Measurements from ENCODE around the gene ATP4A. TPM values are rescaled to one million over a fixed set of nuclear protein-coding genes. Genes with fewer than 3 reads are reported as not detected.

ATP4A gene
- polyA plus RNA-seq, 3 donors from 2014 or later: not detected

- Mint-ChIP-seq H3K27ac (no peak overlapping the region), H3K36me3 (peaks cover 0 to 4% (median 0%) of the 10 kb centered on the region in 3 donors), H3K4me1 (peaks cover 12% of the 10 kb centered on the region in 2 donors), H3K27me3 (ENCODE audit: low read depth in 3 of 3) (peaks cover 3 to 11% (median 5%) of the 10 kb centered on the region in 3 donors), H3K4me3 (no peak overlapping the region), H3K9me3 (no peaks in the 10 kb centered on the region)
- no peak for DNase-seq
These were observed 12.2 kb downstream of the ATP4A start for GRCh38 chr19:35551091-35551810.

- H3K9me3 Mint-ChIP-seq: no peaks in the 10 kb centered on the region
- no peak overlapping the region for H3K4me3 Mint-ChIP-seq
- no peak overlapping the region for H3K27ac Mint-ChIP-seq
- H3K4me1 Mint-ChIP-seq: peaks cover 15 to 18% of the 10 kb centered on the region in 2 donors
- peaks cover 7 to 9% (median 8%) of the 10 kb centered on the region in 3 donors for H3K27me3 Mint-ChIP-seq (ENCODE audit: low read depth in 3 of 3)
- peaks cover 0 to 4% (median 0%) of the 10 kb centered on the region in 3 donors for H3K36me3 Mint-ChIP-seq
- DNase-seq: no peak
These were observed 13.5 kb downstream of the ATP4A start for GRCh38 chr19:35549879-35550523.

GRCh38 chr19:35549174-35549788, 14.2 kb downstream of the ATP4A start:
- H3K4me3 Mint-ChIP-seq: no peak overlapping the region
- peaks cover 0 to 4% (median 0%) of the 10 kb centered on the region in 3 donors for H3K36me3 Mint-ChIP-seq
- H3K4me1 Mint-ChIP-seq: peaks cover 22 to 25% of the 10 kb centered on the region in 2 donors
- peak overlapping the region in 4 of 6 donors; percentile 53 to 79 (median 72) for H3K27ac Mint-ChIP-seq
- H3K27me3 Mint-ChIP-seq (ENCODE audit: low read depth in 3 of 3): peaks cover 7 to 9% (median 8%) of the 10 kb centered on the region in 3 donors
- peak; percentile 60 to 65 (median 61) for DNase-seq
- H3K9me3 Mint-ChIP-seq: no peaks in the 10 kb centered on the region

- Mint-ChIP-seq H3K36me3 (peaks cover 0 to 4% (median 0%) of the 10 kb centered on the region in 3 donors), H3K4me3 (peak overlapping the region; percentile 89 to 91 (median 90)), H3K27me3 (ENCODE audit: low read depth in 3 of 3) (peaks cover 4 to 10% (median 9%) of the 10 kb centered on the region in 3 donors), H3K9me3 (no peaks in the 10 kb centered on the region), H3K4me1 (peaks cover 24 to 28% of the 10 kb centered on the region in 2 donors), H3K27ac (peak overlapping the region; percentile 73 to 97 (median 90))
- no peak for DNase-seq
These were observed 16.9 kb downstream of the ATP4A start for GRCh38 chr19:35546532-35546931.

- H3K4me1 Mint-ChIP-seq: peaks cover 24 to 28% of the 10 kb centered on the region in 2 donors
- H3K27ac Mint-ChIP-seq: peak overlapping the region; percentile 79 to 97 (median 90)
- DNase-seq: peak; percentile 85 to 86 (median 85)
- H3K9me3 Mint-ChIP-seq: no peaks in the 10 kb centered on the region
- H3K36me3 Mint-ChIP-seq: peaks cover 0 to 4% (median 0%) of the 10 kb centered on the region in 3 donors
- peaks cover 4 to 10% (median 10%) of the 10 kb centered on the region in 3 donors for H3K27me3 Mint-ChIP-seq (ENCODE audit: low read depth in 3 of 3)
- H3K4me3 Mint-ChIP-seq: peak overlapping the region; percentile 89 to 91 (median 90)
These were observed 17.5 kb downstream of the ATP4A start for GRCh38 chr19:35545855-35546381.

- Mint-ChIP-seq H3K27ac (peak within 1 kb of the TSS; percentile 86 to 97 (median 94)), H3K4me3 (peak within 1 kb of the TSS; percentile 89 to 91 (median 90)), H3K9me3 (no peaks in the 10 kb centered on the region), H3K4me1 (peaks cover 24 to 28% of the 10 kb centered on the region in 2 donors), H3K36me3 (peaks cover 0 to 9% (median 0%) of the 10 kb centered on the region in 3 donors), H3K27me3 (ENCODE audit: low read depth in 3 of 3) (peaks cover 4 to 10% (median 10%) of the 10 kb centered on the region in 3 donors)
- peak; percentile 81 to 83 (median 83) for DNase-seq
These were observed 18.2 kb downstream of the ATP4A start, which contains the start of gene TMEM147 for GRCh38 chr19:35545001-35545854. Gene TMEM147, plus strand, starts transcription at chr19:35545626. Its CDS starts 114 bp downstream, at chr19:35545740.

GRCh38 chr19:35544110-35544802, 19.2 kb downstream of the ATP4A start:
- Mint-ChIP-seq H3K36me3 (peaks cover 0 to 8% (median 0%) of the 10 kb centered on the region in 3 donors), H3K9me3 (no peaks in the 10 kb centered on the region), H3K27me3 (ENCODE audit: low read depth in 3 of 3) (peaks cover 4 to 10% (median 10%) of the 10 kb centered on the region in 3 donors), H3K4me3 (peak overlapping the region; percentile 87 to 91 (median 89)), H3K4me1 (peaks cover 29 to 30% of the 10 kb centered on the region in 2 donors), H3K27ac (peak overlapping the region; percentile 86 to 95 (median 94))
- no peak for DNase-seq

- DNase-seq: no peak
- Mint-ChIP-seq H3K27ac (no peak overlapping the region), H3K36me3 (peaks cover 0 to 5% (median 0%) of the 10 kb centered on the region in 3 donors), H3K4me1 (peaks cover 31 to 33% of the 10 kb centered on the region in 2 donors), H3K9me3 (no peaks in the 10 kb centered on the region), H3K27me3 (ENCODE audit: low read depth in 3 of 3) (peaks cover 4 to 10% (median 10%) of the 10 kb centered on the region in 3 donors), H3K4me3 (peak overlapping the region in 1 of 5 donors; percentile 89)
These were observed 20.0 kb downstream of the ATP4A start for GRCh38 chr19:35543280-35544109.

- peaks cover 0 to 5% (median 0%) of the 10 kb centered on the region in 3 donors for H3K36me3 Mint-ChIP-seq
- peaks cover 7 to 9% (median 8%) of the 10 kb centered on the region in 3 donors for H3K27me3 Mint-ChIP-seq (ENCODE audit: low read depth in 3 of 3)
- no peak overlapping the region for H3K4me3 Mint-ChIP-seq
- no peaks in the 10 kb centered on the region for H3K9me3 Mint-ChIP-seq
- no peak for DNase-seq
- H3K27ac Mint-ChIP-seq: no peak overlapping the region
- peaks cover 29 to 33% of the 10 kb centered on the region in 2 donors for H3K4me1 Mint-ChIP-seq
These were observed 21.2 kb downstream of the ATP4A start for GRCh38 chr19:35542209-35542608.

- Mint-ChIP-seq H3K9me3 (no peaks in the 10 kb centered on the region), H3K4me1 (peaks cover 25 to 32% of the 10 kb centered on the region in 2 donors), H3K4me3 (no peak overlapping the region), H3K36me3 (peaks cover 0 to 5% (median 0%) of the 10 kb centered on the region in 3 donors), H3K27ac (peak overlapping the region in 2 of 6 donors; percentile 3 to 49), H3K27me3 (ENCODE audit: low read depth in 3 of 3) (peaks cover 2 to 12% (median 4%) of the 10 kb centered on the region in 3 donors)
- DNase-seq: no peak
These were observed 23.0 kb downstream of the ATP4A start for GRCh38 chr19:35540356-35540927.

GRCh38 chr19:35539850-35540249, 23.6 kb downstream of the ATP4A start:
- DNase-seq: no peak
- peaks cover 2 to 14% (median 5%) of the 10 kb centered on the region in 3 donors for H3K27me3 Mint-ChIP-seq (ENCODE audit: low read depth in 3 of 3)
- H3K4me1 Mint-ChIP-seq: peaks cover 27 to 32% of the 10 kb centered on the region in 2 donors
- peaks cover 0 to 5% (median 0%) of the 10 kb centered on the region in 3 donors for H3K36me3 Mint-ChIP-seq
- no peaks in the 10 kb centered on the region for H3K9me3 Mint-ChIP-seq
- peak overlapping the region in 1 of 6 donors; percentile 49 for H3K27ac Mint-ChIP-seq
- no peak overlapping the region for H3K4me3 Mint-ChIP-seq
